ENCODE results near the gene RPA3. TPM values are rescaled to one million over a fixed set of nuclear protein-coding genes. Genes with fewer than 3 reads are reported as not detected.
A peak's percentile ranks its signal among the peaks of the same experiment; 100 is the strongest.

RPA3 gene
- polyA plus RNA-seq, 12 donors, result 16.1 to 33.1 (median 28.0) TPM; not detected in 1

DNA sequence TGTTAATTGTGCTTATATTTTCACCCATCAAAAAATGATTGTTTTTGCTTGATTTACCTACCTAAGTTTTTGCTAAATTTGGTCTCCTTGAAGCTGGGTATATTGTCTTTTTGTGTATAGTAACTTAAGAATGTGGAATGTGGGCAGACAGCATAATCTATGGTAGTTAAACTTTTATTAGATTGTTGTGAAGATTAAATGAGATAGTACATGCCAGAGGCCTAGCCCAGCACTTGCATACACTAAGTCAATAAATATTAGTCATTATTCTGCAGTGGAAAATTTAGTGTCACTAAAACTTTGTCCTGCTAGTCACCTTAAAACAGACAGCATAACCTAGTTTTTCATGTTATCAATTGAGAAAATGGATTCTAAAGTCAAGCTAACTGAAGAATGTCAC, 19.3 kb upstream of the RPA3 start:
- no peak for DNase-seq

DNA sequence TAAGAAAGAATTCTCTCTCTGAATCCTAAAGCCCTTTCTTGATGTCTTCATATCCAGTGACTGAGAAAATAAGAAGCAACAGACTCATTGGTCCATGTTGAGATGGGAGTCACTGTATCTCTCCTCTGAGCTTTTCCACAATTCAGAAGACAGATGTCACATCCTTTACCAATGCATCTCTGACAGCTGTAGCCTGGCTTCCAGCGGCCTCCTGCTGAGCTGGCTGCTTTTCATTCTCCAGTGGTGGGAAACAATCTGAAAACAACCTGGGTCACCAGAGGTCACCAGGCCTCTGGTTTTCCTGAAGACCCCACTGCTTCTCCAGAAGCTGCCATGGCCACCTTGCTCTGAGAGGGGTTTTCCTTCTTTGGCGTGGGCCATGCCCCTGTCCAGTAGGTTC, 18.3 kb upstream of the RPA3 start:
- DNase-seq, result no peak

- DNase-seq, result peak; percentile 52
Observed at GRCh38 chr7:7732621-7733281, 14.3 kb upstream of the RPA3 start.

- DNase-seq, result no peak
Observed at GRCh38 chr7:7731732-7732131, 13.3 kb upstream of the RPA3 start.

- no peak for DNase-seq
Observed at GRCh38 chr7:7720750-7721621, 2.6 kb upstream of the RPA3 start.

DNA sequence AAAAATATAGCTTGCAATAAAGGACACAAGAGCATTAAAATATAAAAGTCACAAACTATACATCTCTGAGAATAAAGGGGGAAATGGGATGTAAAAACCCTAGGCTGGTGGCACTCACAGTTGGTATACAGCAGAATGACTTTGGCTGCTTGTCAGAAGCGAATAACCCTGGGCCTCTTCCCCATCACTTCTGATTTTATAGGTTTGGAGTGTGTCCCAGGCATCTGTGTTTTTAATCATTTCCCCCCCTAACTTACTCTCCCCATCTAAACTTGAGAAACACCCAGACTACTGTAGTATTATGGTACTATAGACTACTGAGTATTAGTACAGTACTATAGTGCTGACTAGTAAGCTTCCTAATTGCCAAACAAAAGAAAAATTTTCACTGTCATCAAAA, 1.8 kb upstream of the RPA3 start:
- peak; percentile 62 for DNase-seq

DNA sequence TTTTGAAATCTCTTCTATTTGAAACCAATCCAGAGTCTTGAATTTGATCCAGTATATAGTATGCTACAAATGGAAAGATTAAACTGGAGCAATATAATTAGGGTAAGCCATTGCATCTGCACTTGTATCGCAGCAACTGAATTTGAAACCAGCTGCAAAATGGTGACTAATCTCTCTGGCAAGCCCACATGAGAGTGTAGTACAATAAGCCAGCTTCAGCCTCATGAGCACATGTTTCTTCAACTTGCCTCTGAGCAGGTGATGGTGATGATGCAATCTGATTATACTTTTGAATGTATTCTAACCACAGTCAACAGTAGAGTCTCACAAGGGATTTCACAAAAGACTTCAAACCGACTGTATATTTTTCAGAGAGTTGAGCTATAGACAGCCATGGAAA, 829 bp upstream of the RPA3 start:
- peak; percentile 85 for DNase-seq

DNA sequence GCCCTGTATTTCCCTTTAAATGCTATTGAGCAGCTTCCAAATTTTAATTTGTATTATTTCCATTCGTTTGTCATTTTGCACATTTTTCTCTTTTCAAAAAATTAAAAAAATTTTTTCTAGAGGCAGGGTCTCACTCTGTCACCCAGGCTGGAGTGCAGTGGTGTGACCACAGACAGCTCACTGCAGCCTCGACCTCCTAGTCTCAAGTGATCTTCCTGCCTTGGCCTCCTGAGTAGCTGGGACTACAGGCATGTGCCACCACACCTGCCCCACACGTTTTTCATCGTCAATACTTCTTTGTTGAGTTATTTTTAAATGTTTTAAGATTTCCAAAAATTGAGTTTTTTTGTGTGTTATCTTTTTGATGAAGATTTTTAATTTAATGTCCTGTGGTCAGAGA, 4.7 kb downstream of the RPA3 start:
- DNase-seq, result no peak

DNA sequence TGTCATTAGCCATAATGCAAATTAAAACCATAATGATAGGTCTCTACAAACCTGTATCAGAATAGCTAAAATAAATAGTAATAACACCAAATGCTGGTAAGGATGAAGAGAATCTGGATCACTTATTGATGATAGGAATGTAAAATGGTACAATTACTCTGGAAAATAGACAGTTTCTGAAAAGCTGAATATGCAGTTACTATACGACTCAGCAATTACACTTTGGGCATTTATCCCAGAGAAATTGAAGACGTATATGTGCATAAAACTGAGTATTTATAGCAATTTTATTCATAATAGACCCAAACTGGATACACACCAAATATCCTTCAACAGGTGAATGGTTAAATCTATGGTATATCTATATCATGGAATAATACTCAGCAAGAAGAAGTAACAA, 7.9 kb downstream of the RPA3 start:
- no peak for DNase-seq

DNA sequence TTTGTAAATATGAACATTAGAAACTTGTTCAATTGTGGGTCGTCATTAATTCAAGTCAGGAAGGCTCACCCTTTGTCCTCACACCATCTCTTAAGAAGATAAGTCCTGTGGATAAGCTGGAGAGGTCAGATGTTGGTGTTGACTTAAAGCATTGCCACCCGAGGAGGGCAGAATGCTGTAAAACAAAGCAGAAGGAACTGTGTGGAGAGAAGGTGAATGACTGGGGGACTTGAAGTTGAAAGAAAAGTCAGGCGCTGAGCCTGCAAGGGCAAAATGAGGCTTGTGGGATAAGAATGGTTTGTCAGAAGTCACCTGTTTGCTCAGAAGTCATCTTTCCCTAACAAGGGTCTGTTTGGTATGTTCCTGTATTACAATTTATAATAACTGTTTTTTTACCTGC, 9.1 kb downstream of the RPA3 start:
- no peak for DNase-seq

GRCh38 chr7:7707806-7708205, 10.6 kb downstream of the RPA3 start:
- DNase-seq, result no peak

- DNase-seq, result no peak
Observed at GRCh38 chr7:7707246-7707645, 11.2 kb downstream of the RPA3 start.

DNA sequence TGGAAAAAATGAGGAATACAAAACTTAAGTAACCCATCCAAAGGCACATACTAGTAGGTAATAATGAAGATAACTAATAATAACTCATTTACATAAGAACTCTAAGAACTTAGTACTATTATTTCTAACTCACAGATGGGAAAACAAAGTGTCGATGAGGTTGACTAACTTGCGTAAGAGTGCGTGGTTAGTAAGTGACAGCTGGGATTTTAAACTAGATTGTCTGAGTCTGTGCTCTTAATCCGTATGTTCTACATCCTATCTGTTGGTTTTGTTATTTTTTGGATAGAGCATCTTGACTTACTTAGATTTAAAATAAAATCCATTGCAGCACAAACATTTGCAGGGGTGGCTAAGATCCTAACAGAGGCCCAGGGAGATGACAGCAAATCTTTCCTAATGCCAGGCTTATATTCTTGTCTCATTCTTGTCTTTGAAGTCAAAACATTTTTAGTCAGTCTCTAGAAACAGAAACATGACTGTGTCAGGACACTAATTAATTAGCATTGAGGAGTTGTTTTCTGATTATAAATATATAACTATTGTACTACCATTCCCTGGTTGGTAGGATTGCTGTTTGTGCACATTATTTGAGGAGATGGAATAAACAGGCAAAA, 11.7 kb downstream of the RPA3 start:
- no peak for DNase-seq

DNA sequence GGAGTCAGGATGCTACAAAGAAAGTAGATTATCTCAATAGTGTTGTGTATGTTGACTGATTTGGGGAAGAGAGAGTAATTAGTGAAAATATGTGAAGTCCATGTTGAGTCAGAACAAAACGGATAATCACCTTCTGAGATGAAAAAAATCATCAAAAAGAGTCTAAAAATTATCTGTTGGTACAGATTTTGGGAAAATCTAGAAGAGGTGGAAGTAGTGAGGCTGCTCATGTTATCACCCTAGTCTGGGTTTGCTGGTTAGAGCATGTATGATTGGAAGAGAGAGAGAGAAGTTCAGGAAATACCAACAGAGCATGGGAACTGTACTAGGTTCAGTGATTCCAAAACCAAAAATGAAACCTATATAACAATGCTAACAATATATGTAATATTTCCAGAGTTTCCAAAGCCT, 12.3 kb downstream of the RPA3 start:
- DNase-seq, result no peak

DNA sequence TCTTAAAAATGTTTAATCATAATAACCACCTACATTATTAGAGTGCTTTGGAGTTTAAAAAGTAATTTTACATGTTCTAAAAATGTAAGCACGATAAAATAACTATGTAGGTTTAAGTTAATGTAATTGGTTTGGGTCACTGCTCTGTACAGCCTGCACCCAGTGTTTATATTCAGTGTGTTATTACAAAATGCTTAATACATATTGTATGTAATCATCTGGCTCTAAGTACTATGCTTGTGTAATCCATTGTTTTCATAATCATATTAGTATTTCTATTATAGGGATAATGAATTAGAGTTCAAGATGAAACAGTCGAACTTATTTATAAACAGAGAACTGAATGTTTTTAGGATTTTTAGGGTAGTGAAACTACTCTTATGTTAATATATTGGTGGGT, 13.1 kb downstream of the RPA3 start:
- no peak for DNase-seq

- no peak for DNase-seq
Observed at GRCh38 chr7:7704867-7705266, 13.5 kb downstream of the RPA3 start.

DNA sequence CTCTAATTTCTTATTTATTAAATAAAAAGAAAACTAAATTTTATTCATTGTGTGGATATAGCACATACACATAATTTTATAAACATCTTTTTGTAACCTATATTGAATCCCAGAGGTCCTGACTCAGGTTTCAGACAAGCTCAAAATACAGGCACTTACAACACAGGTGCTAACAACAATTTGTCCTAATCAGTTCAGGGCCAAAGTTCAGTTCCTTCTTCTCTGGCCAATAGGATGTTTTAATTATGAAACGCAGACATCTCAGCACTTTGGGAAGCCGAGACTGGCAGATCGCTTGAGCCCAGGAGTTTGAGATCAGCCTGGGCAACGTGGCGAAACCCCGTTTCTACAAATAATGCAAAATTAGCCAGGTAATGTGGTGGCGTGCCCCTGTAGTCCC, 15.0 kb downstream of the RPA3 start:
- DNase-seq, result no peak

- no peak for DNase-seq
Observed at GRCh38 chr7:7702826-7703225, 15.6 kb downstream of the RPA3 start.

- DNase-seq, result no peak
Observed at GRCh38 chr7:7701527-7701926, 16.9 kb downstream of the RPA3 start.

DNA sequence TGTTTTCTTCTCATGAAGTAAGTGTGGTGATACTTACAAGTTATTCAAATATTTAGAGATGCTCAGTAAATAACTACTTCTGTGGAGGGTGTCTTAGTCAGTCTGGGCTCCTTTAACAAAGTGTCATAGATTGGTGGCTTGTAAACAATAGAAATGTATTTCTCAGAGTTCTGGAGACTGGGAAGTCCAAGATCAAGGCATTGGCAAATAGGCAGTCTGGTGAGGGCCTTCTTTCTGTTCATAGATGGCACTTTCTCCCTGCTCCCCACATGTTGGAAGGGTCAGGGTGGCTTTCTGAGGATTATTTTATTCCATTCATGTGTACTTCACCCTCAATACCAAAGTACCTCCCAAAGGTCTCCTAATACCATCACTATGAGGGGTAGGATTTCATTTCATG, 18.4 kb downstream of the RPA3 start:
- no peak for DNase-seq

DNA sequence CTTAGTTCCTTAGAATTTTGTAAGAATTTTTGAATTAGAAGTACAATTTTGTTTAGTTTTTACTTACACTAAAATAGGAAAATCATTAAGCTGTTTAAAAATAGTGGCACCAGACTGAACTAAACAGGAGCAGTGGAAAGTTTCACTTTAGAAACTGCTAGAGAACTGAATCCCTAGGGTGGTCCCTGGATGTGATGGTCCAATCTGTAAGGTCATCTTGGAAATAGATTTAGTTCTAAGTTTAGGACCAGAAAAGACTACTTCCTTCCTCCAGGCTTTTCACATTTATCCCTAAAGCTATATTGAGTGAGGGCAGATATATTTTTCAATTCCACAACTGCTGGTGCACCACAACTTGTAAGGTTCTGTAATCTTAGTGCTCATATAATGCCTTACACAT, 19.0 kb downstream of the RPA3 start:
- no peak for DNase-seq

GRCh38 chr7:7698930-7699329, 19.5 kb downstream of the RPA3 start:
- DNase-seq, result no peak

DNA sequence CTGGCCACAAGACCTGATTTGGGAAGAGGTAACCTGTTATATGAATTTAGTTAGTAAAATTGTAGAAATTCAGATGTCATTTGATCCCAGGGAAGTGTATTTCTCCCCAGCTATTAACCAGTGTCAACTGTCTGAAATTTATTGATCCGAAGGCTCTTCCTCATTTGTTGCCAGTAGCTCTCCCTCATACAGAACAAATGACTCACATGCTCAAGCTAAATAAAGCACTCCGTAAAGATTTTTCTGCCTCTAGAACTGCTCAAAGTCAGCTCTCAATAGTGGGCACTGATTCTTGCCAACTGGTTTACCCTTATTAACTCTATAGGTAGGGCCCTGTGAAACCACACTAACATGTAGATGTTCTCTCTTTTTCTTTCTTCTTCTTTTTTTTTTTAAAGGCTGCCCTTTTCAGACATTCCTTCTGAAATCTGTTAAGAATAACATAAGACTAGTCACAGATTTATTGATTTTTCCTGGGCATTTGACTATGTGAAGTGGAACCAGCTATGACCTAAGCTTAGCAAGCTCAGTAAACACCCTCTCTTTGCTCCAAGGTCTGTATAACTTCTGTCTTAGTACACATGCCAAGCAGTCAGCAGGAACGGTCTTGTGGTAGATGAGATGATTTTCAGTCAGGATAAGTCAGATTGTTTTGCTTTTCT, 21.8 kb downstream of the RPA3 start:
- no peak for DNase-seq

Data from muscle of arm (tissue), 12 donors.